H1 (cell line): ENCODE measurements around the gene ADAMTS14. TPM values are rescaled to one million over a fixed set of nuclear protein-coding genes. Genes with fewer than 3 reads are reported as not detected.

Experiments
- BCL11A ChIP-seq, 2 experiments: IDR thresholded peaks; one replicate each; pipeline ENCODE4 v1.6.1; 2011; ENCODE audit warnings: low read depth in 2 of 2, low read length in 2 of 2, mild to moderate bottlenecking in 2 of 2
- SIRT6 ChIP-seq: IDR thresholded peaks from one replicate; pipeline ENCODE4 v1.7.1; 2012; ENCODE audit warnings: low read length, inconsistent platforms
- SRF ChIP-seq: IDR thresholded peaks from 2 replicates; pipeline ENCODE4 v1.6.1; 2011; ENCODE audit warnings: mild to moderate bottlenecking, low read depth, low read length, moderate library complexity
- TBP ChIP-seq: IDR thresholded peaks from 2 replicates; pipeline ENCODE4 v1.6.1; 2011; ENCODE audit warnings: low read depth, low read length, improper control_type of control experiment
- polyA plus RNA-seq, 7 experiments: library from polyadenylated mRNA; depleted of rRNA in 3 of 7; stranded (reverse) in 5 of 7; unstranded in 2 of 7; fragments of >200 nt in 5 of 7; fragments of 200-250 nt in 2 of 7; gene quantifications; 1 replicate in 5 of 7; 2 replicates in 1 of 7; 4 replicates in 1 of 7; pipeline versions ENCODE4 v1.2.1 to v1.2.3, GENCODE V29; 2011 to 2013; ENCODE audit warnings: missing spikeins in 2 of 7, mixed read lengths in 2 of 7
- total RNA-seq: library from RNA; stranded (reverse); fragmentation: NEBNext Ultra II Directional; extraction: Animal tissue kit (Norgen Biotek cat#: 25700); gene quantifications from 2 replicates; pipeline ENCODE4 v1.2.1, GENCODE V29; 2021
- TF ChIP-seq, protein P1 (sequence below): IDR thresholded peaks from 2 replicates; pipeline ENCODE4 v1.6.1; 2011; ENCODE audit warnings: low read depth, mild to moderate bottlenecking, low read length; ENCODE audit not compliant: insufficient read depth

Gene ADAMTS14
- total and polyA plus RNA-seq, 2 of the 8 experiments (the other 6 are each of a cell fraction or from before 2014, with no cell fraction given) = 2.0 to 2.3 TPM

DNA sequence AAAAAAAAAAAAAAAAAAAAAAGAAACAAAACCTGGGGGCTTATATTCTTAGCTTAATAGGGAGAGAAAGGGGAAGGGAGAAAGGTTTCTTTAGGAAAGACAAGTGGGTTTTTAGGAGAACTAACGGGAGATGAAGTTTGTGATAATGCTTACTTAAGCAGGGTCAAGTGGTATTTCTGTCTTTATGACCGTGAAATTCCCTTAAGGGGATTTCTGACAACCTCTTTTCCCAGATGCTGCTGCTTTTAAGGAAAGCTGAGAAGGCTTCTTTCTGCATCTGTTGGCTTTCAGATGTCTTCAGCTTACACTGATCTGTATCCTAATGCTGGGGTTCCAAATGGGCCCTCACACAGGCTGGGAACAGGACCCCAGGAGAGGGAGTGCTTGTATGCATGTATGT lies 42.6 kb downstream of the ADAMTS14 start (continued):
- no peak for TF ChIP-seq SRF
- no peak for TF ChIP-seq TBP
- TF ChIP-seq SIRT6 = no peak
- TF ChIP-seq, protein P1, sequence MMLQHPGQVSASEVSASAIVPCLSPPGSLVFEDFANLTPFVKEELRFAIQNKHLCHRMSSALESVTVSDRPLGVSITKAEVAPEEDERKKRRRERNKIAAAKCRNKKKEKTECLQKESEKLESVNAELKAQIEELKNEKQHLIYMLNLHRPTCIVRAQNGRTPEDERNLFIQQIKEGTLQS = no peak
- no peak for TF ChIP-seq BCL11A (IDR thresholded peaks at IDR 0.05; ENCODE audit: low read depth in 2 of 2, low read length in 2 of 2)
